ENCODE data around the gene CYP4Z1. TPM values are rescaled to one million over a fixed set of nuclear protein-coding genes. Genes with fewer than 3 reads are reported as not detected.
"Not testable (repeated sequence)": the region's sequence is repeated elsewhere in the genome, so short reads cannot be mapped to it uniquely, and the experiment has no call there.

The CYP4Z1 gene
- total RNA-seq, 4 donors from 2014 or later, result 0.26 to 2.1 (median 0.55) TPM

DNA sequence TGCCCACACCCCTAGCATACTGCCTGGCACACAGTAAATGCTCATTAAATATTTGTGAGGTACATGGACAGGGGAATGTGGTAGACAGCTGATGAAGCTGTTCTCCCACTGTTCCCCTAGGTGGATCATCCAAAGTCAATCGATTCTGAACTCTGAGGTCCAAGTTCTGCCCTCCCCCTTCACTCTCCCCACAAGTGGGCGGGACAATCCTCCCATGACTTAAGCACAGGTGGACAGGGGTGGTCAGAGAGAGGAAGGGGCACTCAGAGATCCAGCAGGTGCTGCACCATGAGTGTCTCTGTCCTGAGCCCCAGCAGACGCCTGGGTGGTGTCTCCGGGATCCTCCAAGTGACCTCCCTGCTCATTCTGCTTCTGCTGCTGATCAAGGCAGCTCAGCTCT lies 70.2 kb downstream of the CYP4Z1 start, which contains the start of gene CYP4A22:
Gene CYP4A22 (plus strand): TSS at position 244 of the 400 bp plus-strand sequence. CDS start 45 bp downstream, at position 289.
- Histone ChIP-seq H3K27ac (no peak within 1 kb of the TSS), H3K9me3 (no peaks in the 10 kb centered on the region), H3K27me3 (no peaks in the 10 kb centered on the region), H3K4me3 (no peak within 1 kb of the TSS), H3K4me1 (no peaks in the 10 kb centered on the region), H3K36me3 (no peaks in the 10 kb centered on the region)
- ATAC-seq, result no peak
- intact Hi-C loops (cut with DNase I; ENCODE audit: low total_unique reads) (no loop called here), in situ Hi-C loops (cut with MboI; ENCODE audit: low sequenced_read_pairs in 4 of 4) (no loop called here)
- TF ChIP-seq CTCF (IDR thresholded peaks at IDR 0.05 in 4 of 5, conservative IDR thresholded peaks at IDR 0.05 in 1 of 5), result no peak
- no peak for TF ChIP-seq POLR2A (IDR thresholded peaks at IDR 0.05)
- DNase-seq, result no peak

DNA sequence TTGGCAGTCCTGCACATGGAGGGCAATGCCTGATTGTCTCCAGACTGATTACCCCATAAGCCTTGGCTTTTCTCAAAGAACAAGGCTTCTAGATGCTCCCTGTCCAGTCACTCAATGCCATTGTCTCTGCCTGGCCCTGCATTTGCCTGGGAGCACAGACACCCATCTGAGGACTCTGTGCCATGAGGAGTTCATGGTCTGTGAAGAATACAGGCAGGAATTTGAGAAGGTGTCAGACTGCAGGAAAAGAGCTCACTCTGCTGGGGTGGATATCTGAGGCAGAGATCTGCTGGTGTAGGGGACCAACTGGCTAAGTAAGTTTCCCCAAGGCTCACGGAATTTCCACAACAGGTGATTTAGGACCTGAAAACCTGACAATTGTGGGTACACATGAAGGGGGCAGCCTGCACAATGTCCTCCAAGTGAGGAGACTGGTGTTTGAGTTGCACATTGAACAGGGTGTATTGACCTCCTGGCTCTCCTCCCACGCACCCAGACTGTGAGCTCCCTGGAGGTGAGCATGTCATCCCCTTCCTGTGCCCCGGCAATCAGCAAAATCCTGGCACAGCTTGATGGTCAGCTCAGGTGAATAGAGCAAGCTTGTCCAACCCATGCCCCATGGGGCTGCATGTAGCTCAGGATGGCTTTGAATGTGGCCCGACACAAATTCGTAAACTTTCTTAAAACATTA lies 71.0 kb downstream of the CYP4Z1 start:
- intact Hi-C loops (cut with DNase I; ENCODE audit: low total_unique reads) (no loop called here), in situ Hi-C loops (cut with MboI; ENCODE audit: low sequenced_read_pairs in 4 of 4) (no loop called here)
- no peaks in the 10 kb centered on the region for H3K9me3 ChIP-seq
- H3K36me3 ChIP-seq, result no peaks in the 10 kb centered on the region
- H3K27ac ChIP-seq, result no peak overlapping the region
- TF ChIP-seq CTCF (IDR thresholded peaks at IDR 0.05 in 4 of 5, conservative IDR thresholded peaks at IDR 0.05 in 1 of 5), result no peak
- DNase-seq (no peak), ATAC-seq (no peak)
- H3K27me3 ChIP-seq, result no peaks in the 10 kb centered on the region
- H3K4me1 ChIP-seq, result no peaks in the 10 kb centered on the region
- H3K4me3 ChIP-seq, result no peak overlapping the region

DNA sequence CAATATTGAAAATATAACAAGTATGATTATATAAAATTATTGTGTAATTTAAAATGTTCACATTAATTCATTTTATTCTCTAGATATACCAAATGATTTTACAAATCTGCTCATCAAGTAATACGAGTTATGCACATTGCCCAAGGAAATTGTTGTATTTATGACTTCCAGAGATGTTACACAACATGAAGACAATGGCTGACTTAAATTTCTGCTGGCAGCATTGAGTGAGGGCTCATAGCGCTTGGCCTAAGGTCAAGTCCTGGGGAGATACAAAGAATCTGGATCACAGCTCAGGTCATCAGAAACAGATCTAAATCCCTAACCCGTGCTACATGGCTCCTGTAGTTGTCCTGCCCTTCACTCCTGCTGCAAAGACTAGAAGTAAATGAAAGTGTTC lies 73.3 kb downstream of the CYP4Z1 start:
- H3K27me3 ChIP-seq; ATAC-seq; H3K4me3 ChIP-seq; H3K36me3 ChIP-seq; H3K27ac ChIP-seq; in situ Hi-C loops (cut with MboI; ENCODE audit: low sequenced_read_pairs in 4 of 4); DNase-seq; intact Hi-C loops (cut with DNase I; ENCODE audit: low total_unique reads); H3K4me1 ChIP-seq; H3K9me3 ChIP-seq: not testable (repeated sequence)

DNA sequence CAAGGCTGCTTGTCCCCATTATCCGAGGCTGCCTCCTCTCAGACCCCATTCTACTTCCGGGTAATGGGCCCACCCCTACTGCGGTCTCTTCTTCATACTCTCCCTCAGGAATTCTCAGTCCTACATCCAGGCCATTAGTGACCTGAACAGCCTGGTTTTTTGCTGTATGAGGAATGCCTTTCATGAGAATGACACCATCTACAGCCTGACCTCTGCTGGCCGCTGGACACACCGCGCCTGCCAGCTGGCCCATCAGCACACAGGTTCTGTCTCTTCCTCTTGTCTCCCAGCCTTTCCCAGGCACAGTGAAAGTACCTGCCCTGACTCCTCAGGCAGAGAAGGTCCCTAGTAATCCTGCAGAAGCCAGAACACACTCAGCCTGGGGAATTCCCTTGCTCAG lies 76.6 kb downstream of the CYP4Z1 start:
- DNase-seq; H3K4me3 ChIP-seq; H3K27me3 ChIP-seq; H3K27ac ChIP-seq; intact Hi-C loops (cut with DNase I; ENCODE audit: low total_unique reads); H3K4me1 ChIP-seq; H3K36me3 ChIP-seq; H3K9me3 ChIP-seq; ATAC-seq; in situ Hi-C loops (cut with MboI; ENCODE audit: low sequenced_read_pairs in 4 of 4): not testable (repeated sequence)

DNA sequence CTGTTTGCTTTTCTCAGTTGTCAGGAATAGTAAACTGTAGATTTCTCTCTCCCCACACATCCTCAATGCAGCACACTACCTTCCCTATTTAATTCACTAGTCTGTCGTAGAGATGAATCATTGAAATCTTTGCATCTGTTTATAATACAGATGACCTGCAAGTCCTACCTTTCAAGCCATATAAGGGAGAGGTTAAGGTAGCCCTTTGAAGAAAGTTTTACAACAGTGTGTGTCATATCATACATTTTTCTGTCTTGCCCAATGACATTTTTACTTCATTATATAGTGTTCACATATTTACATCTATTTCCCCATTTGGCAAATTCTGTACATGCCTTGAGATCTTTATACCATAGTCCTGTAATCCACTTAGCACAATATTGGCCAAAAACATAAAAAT lies 79.5 kb downstream of the CYP4Z1 start:
- ATAC-seq; DNase-seq; intact Hi-C loops (cut with DNase I; ENCODE audit: low total_unique reads); H3K9me3 ChIP-seq; in situ Hi-C loops (cut with MboI; ENCODE audit: low sequenced_read_pairs in 4 of 4); H3K27me3 ChIP-seq; H3K36me3 ChIP-seq; H3K27ac ChIP-seq; H3K4me1 ChIP-seq; H3K4me3 ChIP-seq: not testable (repeated sequence)

DNA sequence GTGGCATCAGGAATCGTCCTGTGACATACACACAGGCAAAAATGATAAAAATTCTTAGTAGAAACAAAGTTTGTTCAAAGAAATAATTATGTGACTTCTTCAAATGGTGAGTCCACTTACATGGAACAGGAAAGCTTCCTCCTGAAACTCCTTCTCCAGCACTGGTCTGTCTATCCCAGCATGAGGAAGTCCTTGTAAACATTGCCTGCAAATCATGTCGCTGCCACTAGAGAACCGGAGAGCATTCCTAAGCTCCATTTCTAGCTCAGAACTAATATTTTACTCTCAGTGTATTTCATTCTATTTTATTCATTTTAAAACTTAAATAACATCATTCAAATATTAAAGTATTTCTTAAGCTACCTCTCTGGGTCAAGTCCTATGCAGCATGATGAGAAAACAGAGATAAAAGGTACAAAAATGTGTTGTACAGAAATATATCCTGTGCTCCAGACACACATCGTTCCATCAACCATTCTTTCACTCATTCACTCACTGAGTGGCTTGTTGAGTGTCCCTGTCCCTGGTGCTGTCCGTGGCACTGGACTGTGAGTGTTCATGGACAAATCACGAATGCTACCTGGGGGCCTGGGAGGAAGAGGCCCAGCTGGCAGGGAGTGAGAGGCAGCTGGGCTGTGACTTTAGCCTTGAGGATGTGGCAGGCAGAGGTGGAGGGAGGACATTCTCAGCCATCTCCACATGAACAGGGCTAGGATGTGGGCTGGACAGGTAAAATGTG lies 80.2 kb downstream of the CYP4Z1 start:
- intact Hi-C loops (cut with DNase I; ENCODE audit: low total_unique reads), result no loop called here

GRCh38 chr1:47149162-47149561 lies 82.1 kb downstream of the CYP4Z1 start:
- not testable (repeated sequence) for H3K9me3 ChIP-seq

More for the DNA sequence above, 80.2 kb downstream of the CYP4Z1 start:
- no peak overlapping the region for H3K27ac ChIP-seq
- no peaks in the 10 kb centered on the region for H3K9me3 ChIP-seq
- H3K36me3 ChIP-seq, result no peaks in the 10 kb centered on the region
- no peaks in the 10 kb centered on the region for H3K4me1 ChIP-seq
- H3K27me3 ChIP-seq, result no peaks in the 10 kb centered on the region
- TF ChIP-seq POLR2A (IDR thresholded peaks at IDR 0.05) (no peak), CTCF (IDR thresholded peaks at IDR 0.05 in 4 of 5, conservative IDR thresholded peaks at IDR 0.05 in 1 of 5) (no peak)
- DNase-seq (no peak), ATAC-seq (no peak)
- no peak overlapping the region for H3K4me3 ChIP-seq
- in situ Hi-C loops (cut with MboI; ENCODE audit: low sequenced_read_pairs in 4 of 4), result no loop called here

GRCh38 chr1:47156457-47156856 lies 89.4 kb downstream of the CYP4Z1 start:
- H3K36me3 ChIP-seq; DNase-seq; in situ Hi-C loops (cut with MboI; ENCODE audit: low sequenced_read_pairs in 4 of 4); H3K4me3 ChIP-seq; H3K4me1 ChIP-seq; intact Hi-C loops (cut with DNase I; ENCODE audit: low total_unique reads); ATAC-seq; H3K27ac ChIP-seq; H3K27me3 ChIP-seq; H3K9me3 ChIP-seq: not testable (repeated sequence)

More at GRCh38 chr1:47149162-47149561, 82.1 kb downstream of the CYP4Z1 start:
- H3K4me3 ChIP-seq; H3K4me1 ChIP-seq; in situ Hi-C loops (cut with MboI; ENCODE audit: low sequenced_read_pairs in 4 of 4); DNase-seq; H3K27ac ChIP-seq; intact Hi-C loops (cut with DNase I; ENCODE audit: low total_unique reads); H3K36me3 ChIP-seq; ATAC-seq; H3K27me3 ChIP-seq: not testable (repeated sequence)

DNA sequence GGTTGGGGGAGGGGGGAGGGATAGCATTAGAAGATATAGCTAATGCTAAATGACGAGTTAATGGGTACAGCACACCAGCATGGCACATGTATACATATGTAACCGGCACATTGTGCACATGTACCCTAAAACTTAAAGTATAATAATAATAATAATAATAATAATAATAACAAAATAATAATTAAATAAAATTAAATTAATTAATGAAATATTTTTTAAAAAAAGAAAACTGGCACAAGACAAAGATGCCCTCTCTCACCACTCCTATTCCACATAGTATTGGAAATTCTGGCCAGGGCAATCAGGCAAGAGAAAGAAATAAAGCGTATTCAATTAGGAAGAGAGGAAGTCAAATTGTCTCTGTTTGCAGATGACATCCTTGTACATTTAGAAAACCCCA lies 90.9 kb downstream of the CYP4Z1 start:
- H3K27ac ChIP-seq; intact Hi-C loops (cut with DNase I; ENCODE audit: low total_unique reads); ATAC-seq; DNase-seq; H3K27me3 ChIP-seq; H3K4me3 ChIP-seq; H3K36me3 ChIP-seq; H3K9me3 ChIP-seq; in situ Hi-C loops (cut with MboI; ENCODE audit: low sequenced_read_pairs in 4 of 4); H3K4me1 ChIP-seq: not testable (repeated sequence)
